IMR-90 (cell line): Measurements from ENCODE around the gene NLGN3.

Experiments
- MAFK ChIP-seq: IDR thresholded peaks from 2 replicates; pipeline ENCODE4 v1.6.1; 2012; ENCODE audit warnings: low read depth, low read length, improper control_type of control experiment
- TF ChIP-seq, protein P1 (sequence below): fragments of 150-350 bp; IDR thresholded peaks from 2 replicates; pipeline ENCODE4 v1.6.1; 2017; ENCODE audit warnings: mild to moderate bottlenecking, antibody characterized with exemption, low read length, low read depth

DNA sequence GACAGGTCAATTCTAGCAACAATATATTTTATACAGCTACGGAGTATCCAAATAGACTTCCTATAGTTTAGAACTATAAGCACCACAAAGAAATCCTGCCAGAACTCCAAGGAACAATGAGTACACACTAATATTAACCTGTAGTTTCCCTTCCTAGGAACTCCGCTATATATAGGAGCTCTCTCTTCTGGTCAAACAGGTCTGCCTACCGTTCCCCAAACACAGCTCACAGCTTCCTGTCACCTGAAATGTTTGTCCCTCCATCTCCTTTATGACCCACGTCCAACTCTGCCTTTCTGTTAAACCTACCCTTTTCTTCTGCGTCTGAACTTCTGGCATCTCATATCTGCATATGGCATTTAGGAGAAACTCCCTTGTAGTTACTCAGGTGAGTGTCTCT is 67.9 kb downstream of the NLGN3 start:
- TF ChIP-seq, protein P1, sequence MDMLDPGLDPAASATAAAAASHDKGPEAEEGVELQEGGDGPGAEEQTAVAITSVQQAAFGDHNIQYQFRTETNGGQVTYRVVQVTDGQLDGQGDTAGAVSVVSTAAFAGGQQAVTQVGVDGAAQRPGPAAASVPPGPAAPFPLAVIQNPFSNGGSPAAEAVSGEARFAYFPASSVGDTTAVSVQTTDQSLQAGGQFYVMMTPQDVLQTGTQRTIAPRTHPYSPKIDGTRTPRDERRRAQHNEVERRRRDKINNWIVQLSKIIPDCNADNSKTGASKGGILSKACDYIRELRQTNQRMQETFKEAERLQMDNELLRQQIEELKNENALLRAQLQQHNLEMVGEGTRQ, result no peak
- no peak for TF ChIP-seq MAFK
